HG02981 (cell line): ENCODE measurements around the gene PODXL.

Source experiments
- ATAC-seq: cut with Tn5 transposase; IDR thresholded peaks from one replicate; pipeline ENCODE4 v1.9.1; 2021; ENCODE audit warnings: mild to moderate bottlenecking, moderate library complexity; ENCODE audit not compliant: unreplicated experiment

Gene PODXL

DNA sequence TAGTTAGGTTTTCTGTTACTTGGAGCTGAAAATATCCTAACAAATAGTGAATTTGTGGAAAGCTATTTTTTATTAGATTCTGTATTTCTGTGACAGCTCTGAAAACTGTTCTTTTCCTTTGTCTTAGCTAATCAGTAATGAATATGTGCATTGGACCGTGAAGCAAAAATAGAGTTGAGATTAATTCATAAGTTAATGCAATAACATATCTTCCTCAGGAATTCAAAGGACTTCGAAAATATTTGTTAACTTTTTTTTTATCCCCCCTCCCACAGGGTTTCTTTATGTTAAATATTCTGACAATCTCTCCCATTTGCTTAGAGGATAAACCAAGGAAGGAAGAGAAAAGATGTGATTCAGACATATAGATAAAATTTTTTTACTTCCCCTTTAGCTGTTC, 101.4 kb downstream of the PODXL start:
- no peak for ATAC-seq

DNA sequence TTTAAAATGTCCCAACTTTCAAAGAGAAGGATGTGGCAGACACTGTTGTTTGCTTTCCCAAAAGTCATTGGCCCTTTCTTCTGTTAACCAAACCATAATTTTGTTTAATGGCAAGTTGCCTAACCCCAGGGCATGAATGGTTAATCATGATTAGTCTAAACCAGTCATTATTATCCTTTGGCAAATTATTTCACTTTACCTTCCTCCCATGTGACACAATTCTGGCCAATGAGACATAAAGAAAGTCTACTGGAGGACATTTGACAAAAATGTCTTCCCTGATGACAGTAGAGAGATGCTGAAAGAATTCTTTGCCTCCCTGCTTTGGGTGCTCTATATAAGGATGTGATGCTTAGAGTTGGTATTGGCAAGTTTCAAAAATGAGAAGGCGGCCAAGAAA, 101.9 kb downstream of the PODXL start:
- no peak for ATAC-seq
